HG03196 (cell line): Measurements from ENCODE around the gene TMEM38A.
A peak's percentile ranks its signal among the peaks of the same experiment; 100 is the strongest.
"Not testable (repeated sequence)": the region's sequence is repeated elsewhere in the genome, so short reads cannot be mapped to it uniquely, and the experiment has no call there.

ENCODE experiments used
- ATAC-seq: cut with Tn5 transposase; IDR thresholded peaks from one replicate; pipeline ENCODE4 v1.9.1; 2021; ENCODE audit not compliant: unreplicated experiment

TMEM38A gene

DNA sequence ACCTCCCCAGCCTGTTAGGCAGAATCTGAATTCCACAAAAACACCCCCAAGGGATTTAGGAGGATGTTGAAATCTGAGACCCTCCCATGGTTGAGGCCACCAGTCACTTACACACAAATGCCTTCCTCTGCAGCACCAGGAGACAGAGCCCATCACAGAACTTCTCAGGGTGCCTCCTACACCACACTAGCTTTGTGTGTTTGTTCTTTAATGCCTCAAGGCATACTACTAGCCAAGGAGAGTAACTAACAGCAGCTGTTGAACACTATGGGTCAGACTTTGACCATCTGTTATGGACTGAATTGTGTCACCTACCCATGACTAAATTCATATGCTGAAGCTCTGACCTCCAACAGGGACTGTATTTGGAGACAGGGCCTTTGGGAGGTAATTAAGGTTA is 23.4 kb upstream of the TMEM38A start:
- no peak for ATAC-seq

GRCh38 chr19:16638666-16639065 is 22.3 kb upstream of the TMEM38A start:
- ATAC-seq = no peak

DNA sequence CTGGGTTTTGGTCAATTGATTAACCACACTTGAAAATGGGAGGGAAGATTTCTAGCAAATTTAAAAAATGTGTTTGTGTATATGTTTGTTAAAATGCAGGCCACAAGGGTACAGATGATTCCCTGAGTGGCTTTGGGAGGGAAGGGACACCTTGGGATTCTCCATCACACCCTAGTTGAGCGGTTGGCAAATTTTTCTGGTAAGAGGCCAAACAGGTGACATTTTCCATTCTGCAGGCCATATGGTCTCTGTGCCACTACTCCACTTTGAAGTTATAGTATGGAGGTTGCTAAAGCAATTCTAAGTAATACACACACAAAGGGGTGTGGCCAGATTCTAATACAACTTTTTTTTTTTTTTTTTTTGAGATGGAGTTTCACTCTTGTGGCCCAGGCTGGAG is 20.0 kb upstream of the TMEM38A start:
- ATAC-seq = no peak

DNA sequence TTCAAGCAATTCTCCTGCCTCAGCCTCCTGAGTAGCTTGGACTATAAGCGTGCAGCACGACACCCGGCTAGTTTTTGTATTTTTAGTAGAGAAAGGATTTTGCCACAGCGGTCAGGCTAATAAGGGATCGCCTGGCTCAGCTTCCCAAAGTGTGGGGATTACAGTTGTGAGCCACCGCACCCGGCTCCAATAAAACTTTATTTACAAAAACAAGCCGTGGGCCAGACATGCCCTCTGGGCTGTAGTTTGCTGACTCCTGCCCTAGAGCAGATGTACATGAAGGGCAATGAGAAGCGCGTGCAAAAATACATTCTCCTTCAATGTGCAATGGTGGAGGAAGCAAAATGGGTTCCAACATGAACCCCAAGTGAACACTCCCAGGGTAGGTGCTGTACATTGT is 19.2 kb upstream of the TMEM38A start:
- ATAC-seq = no peak

- ATAC-seq = no peak
Observed at GRCh38 chr19:16645140-16645539, 15.8 kb upstream of the TMEM38A start.

DNA sequence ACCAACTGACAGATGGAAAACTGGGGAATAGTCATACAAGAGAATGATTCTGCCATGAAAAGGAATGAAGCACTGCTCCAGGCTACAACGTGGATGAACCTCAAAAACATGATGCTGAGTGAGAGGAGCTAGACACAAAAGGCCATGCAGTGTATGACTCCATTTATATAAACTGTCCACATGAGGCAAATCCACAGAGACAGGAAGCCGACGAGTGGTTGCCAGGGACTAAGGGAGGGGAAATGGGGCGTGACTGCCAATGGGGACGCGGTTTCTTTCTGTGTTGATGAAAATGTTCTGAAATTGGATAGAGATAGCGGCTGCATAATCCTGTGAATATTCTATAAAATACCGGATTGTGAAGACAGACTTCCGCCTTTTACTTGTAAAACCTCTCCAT is 11.2 kb upstream of the TMEM38A start:
- ATAC-seq = no peak

GRCh38 chr19:16650821-16651220 is 10.1 kb upstream of the TMEM38A start:
- ATAC-seq = no peak

DNA sequence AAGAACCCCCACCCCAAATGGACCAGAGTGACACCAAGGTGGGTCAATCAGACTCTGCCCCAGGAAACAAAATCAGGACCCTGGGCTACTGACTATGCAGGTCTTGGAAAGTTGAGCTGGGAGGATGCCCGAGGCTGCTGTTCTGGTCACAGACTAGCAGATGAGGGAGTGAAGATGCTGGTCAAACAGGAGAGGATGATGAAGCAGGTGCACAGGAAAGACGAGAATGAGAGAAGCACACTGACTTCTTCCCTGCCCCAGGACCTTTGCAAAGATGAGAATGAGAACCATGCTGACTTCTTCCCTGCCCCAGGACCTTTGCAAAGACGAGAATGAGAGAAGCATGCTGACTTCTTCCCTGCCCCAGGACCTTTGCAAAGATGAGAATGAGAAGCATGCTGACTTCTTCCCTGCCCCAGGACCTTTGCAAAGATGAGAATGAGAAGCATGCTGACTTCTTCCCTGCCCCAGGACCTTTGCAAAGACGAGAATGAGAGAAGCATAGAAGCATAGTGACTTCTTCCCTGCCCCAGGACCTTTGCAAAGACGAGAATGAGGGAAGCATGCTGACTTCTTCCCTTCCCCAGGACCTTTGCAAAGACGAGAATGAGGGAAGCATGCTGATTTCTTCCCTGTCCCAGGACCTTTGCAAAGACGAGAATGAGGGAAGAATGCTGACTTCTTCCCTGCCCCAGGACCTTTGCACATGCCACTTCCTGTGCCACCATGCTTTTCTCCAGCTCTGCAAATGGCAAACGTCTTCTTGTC is 9.3 kb upstream of the TMEM38A start:
- not testable (repeated sequence) for ATAC-seq

GRCh38 chr19:16652854-16653253 is 8.1 kb upstream of the TMEM38A start:
- ATAC-seq = no peak

- ATAC-seq = no peak
Observed at GRCh38 chr19:16654140-16654539, 6.8 kb upstream of the TMEM38A start.

DNA sequence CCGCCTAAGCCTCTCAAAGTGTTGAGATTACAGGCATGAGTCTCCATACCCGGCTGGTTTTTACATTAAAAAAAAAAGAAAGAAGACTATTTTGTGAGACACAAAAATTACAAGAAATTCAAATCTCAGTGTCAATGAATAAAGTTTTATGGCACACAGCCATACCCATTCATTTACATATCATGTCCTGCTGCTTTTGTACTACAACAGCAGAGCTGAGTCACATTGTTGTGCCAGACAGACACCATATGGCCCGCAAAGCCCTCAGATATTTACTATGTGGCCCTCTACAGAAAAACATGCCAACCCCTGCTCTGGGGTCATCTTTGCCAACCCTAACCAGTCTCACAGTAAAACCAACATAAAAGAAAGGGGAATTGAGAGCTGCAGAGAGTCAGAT is 6.3 kb upstream of the TMEM38A start:
- no peak for ATAC-seq

DNA sequence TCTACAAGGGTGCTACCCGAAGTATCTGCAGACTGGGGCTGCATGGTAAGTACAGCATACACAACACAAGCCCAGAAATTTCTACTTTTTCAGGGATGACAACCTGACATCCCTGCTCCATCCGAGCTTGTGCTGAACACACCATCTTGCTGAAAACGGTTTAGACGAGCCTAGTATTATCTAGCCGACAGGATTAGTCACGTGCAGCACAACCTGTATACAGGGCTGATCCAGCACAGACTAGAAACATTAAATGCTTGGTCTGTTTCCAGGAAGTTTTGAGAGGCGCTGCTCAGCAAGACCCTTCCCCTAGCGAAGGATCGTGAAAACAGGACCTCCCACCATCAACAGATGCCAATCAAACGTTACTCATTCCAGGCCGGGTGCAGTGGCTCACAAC is 5.2 kb upstream of the TMEM38A start:
- no peak for ATAC-seq

DNA sequence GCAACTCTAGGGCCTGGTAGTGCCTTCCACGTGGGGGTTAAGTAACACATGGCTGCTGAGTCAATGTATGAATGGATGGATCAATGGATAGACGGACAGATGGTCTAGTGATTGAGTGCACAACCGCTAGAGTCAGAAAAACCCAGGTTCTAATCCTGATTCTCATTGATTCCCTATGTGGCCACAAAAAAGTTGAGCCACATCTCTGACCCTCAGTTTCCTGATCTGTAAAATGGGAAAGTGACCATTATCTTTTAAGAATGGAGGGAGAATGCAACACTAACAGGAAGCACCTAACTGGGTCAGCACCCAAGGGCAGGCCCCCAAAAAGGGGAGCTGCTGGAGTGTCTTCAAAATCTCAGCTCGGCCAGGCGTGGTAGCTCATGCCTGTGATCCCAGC is 3.6 kb upstream of the TMEM38A start:
- no peak for ATAC-seq

GRCh38 chr19:16659464-16659831 is 1.5 kb upstream of the TMEM38A start:
- ATAC-seq = no peak

DNA sequence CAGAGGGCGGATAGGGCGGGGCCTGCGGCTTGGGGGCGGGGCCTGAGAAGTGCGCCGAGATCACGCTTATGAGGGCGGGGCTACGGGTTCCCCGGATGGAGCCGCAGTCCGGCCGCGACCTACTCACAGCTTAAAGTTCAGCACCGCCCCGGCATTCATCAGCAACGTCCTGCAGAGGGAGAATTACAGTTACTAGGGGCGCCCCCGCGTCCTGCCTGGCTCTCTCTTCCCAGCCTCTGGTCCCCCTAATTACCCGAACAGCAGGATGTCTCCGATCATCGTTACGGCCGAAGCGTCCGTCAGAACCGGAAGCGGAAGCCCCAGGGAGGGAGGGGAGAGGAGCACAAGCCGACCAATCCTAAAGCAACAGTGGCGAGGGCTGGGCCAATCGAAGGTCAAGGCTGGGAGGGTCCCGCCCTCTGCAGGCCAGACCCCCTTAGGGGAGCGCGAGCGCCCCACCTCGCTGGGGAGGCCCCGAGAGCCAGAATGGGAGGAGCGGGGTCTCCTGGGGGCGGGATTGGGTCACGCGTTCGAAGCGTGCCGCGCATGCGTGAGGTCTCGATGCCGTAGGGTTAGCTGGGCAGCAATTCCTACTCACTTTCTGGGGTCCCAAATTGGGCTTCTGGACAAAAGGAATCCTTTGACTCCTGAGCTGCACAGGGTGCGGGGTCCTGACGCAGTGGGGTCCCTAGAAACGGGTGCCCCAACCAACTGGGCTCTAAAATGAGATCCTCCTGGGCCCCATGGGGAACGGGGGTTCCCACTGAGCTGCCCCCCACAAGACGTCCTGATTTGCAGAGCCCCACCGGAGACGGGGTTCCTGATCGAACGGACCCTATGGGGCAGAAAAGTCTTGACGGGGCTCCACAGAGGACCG is 869 bp upstream of the TMEM38A start, which contains the start of gene SMIM7:
Gene SMIM7, minus strand, starts transcription at position 313 of the 877 bp plus-strand sequence. Its CDS starts 34 bp downstream, at position 279.
- ATAC-seq = peak; percentile 76

GRCh38 chr19:16661480-16662034 is 618 bp downstream of the TMEM38A start:
- no peak for ATAC-seq

- ATAC-seq = no peak
Observed at GRCh38 chr19:16668176-16668575, 7.2 kb downstream of the TMEM38A start.

GRCh38 chr19:16668702-16669101 is 7.8 kb downstream of the TMEM38A start:
- not testable (repeated sequence) for ATAC-seq

DNA sequence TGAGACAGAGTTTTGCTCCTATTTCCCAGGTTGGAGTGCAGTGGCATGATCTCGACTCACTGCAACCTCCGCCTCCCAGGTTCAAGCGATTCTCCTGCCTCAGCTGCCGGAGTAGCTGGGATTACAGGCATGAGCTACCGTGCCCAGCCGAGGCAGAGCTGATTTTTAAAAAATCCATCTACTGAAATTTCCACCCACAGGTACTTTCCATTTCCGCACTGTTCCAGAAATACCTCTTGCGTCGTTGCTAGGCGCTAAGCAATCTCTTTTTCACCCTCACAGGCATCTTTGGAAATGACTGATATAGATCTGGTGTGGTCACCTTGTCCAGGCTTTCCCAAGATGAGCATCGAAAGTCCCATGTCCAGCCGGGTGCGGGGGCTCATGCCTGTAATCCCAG is 9.4 kb downstream of the TMEM38A start:
- ATAC-seq = no peak

- no peak for ATAC-seq
Observed at GRCh38 chr19:16671652-16672274, 10.8 kb downstream of the TMEM38A start.

DNA sequence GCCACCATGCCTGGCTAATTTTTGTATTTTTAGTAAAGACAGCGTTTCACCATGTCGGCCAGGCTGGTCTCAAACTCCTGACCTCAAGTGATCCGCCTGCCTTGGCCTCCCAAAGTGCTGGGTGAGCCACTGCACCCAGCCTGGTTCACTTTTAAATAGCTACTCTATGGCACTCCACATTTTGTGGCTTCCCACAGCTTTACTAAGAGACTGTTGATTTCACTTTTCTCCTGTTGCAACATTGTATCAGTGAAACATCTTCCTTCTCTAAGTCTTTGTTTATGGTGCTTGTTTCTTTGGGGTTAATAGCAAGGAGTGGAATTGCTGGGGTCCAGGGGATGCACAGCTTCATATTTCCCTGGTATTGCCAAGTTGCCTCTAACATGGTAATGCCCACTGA is 12.3 kb downstream of the TMEM38A start:
- ATAC-seq = no peak
